Stimulated activated CD4-positive, alpha-beta T cell treated with anti-CD3 and anti-CD28 coated beads, Interleukin-1b, Interleukin-23, amount 100 ng/mL, for 48 hours (primary cell): ENCODE results near the gene TSC22D1.

Experiments used
- DNase-seq: peaks from one replicate; pipeline ENCODE4 v3.0.0-alpha.2; 2020

TSC22D1 gene

DNA sequence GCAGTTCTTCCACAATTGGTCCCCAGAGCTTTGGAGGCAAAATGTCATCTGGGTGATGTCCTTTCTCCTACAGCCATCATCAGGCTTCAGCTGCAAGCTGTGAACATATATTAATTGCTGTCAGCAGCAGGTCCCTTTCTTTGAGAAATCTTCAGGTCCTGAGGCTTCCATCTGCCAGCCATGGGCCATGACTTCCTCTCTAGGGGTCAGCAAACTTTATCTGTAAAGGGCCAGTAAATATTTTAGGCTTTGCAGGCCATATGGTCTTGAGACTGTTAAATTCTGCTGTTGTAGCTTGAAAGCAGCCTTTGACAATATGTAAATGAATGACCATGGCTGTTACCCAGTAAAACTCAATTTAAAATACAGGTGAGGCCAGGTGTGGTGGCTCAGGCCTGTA lies 175.4 kb downstream of the TSC22D1 start:
- DNase-seq: no peak

DNA sequence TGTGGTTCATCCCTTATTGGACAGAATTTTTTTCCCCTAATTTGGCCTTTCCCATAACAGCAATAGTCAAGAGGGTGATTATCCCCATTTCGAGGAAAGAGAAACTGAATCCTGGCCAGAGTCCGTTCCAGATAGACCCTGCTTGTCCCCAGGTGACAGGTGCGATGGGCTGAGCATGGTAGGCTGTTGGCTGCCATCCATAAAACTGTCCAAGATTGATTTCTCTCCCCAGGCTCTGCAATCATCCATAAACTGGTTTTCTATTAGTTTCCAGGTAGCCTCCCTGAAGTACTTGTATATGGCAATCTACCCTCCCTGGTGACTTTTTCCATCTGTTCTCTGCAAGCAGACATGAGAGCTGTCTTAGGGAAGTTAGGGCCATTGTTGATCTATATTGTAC lies 177.1 kb downstream of the TSC22D1 start:
- DNase-seq: no peak

DNA sequence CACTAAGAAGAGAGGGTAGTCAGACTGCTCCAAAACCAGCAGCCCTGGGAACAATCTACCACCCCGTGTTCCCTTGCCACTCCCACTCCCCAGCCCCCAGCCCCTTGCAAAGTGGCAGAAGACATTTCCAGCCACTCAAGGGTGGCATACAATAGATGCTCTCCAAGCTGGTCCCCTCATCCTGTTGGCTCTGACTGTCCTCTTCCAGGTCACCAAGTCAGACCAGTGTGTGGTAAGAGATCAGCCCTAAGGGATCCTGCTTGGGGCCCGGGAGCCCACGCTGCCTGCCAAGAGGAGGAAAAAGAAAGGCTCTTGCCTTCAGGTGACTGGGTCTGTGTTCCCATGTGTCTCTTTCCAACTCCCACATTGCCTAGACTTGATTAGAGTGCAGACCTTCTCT lies 177.5 kb downstream of the TSC22D1 start:
- no peak for DNase-seq

DNA sequence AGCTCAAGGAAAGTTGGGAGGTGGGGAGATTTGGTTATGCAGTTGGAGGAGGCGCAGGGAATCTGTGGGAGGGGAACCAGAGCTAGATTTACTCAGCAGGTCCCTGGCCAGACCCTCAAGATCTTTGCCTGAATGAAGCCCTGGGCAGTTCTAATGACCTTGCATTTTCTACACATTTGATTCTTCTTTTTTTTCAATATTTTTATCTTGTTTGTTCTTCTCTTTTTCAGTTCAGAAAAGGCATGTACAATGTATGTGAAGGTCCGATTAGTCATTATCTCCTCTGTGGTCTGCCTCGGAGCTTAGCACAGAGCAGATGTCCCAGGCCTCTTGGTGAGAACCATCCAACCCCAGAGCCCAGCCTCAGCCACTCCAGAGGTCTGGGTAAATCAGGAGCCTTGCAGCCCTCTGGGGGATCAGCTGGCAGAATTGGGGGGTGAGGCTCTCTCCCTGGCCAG lies 178.3 kb downstream of the TSC22D1 start:
- DNase-seq: no peak

DNA sequence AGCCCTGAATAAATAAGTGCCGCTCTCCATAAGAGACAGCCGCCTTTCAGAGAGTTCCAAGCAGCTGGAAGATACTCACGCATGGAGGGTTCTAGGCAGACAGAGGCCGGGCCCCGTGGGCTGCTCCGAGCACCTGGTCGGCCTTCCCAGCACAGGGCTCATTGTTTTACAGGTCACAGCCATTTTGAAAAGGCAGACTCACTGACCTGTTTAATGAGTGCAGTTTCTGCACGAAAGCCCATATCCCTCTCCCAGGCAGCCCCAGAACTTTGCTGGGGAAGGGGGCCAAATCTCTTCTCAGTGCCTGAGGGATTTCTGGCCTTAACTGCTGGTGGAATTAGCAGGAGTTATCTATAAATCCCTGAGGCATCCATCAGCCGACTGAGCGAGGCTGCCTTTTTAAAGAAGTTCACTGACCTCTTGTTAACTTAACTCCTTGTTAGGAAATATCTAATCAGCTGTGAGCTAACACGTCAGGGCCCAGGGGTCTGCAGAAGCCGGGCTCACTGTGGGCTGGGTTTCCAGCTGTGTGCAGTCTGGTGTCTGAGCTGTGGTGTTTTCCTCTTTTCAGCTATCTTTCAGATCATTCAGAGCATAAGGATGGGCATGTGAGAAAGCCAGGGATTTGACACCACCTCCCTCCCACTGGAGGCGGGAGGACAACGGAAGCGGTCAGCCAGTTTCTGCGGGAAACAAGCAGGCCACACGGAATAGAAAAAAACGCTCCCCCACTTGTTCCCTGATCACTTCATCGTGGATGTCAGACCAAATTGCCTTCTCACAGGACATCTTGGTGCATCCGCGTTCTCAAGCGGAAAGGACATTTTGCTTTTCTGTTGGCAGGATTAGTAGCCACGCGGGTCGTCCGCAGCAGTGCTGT lies 179.2 kb downstream of the TSC22D1 start:
- no peak for DNase-seq

DNA sequence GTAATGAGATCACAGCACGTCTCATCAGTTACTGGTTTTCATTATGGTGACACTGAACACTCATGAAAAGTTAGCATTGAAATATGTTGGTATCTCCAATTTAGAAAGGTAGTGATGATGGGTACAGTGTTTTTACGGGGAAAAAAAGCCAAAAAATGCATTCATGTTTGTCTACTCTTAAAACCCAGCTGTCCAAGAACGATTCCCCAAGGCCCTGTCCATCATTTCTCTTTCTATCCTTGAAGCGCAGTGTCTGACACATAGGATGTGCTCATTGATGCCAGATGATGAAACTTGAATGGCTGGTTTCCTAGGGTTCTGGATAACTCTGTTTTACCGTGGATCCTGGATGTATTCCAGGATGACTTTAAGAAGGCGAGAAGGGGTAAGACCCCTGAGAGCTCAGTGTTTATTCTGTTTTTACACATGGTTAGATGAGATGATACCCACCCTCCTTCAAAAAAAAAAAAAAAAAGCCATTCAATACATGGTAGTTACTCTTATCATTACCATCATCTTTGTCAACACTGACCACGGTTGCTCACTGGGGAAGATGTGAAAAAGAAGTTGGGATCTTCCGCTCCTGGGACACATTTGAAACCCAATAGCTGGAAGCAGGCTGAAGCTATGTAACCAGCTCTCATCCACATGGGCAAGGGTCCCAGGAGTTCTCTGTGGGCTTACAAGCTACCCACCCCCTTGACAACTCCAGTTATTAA lies 180.0 kb downstream of the TSC22D1 start:
- DNase-seq: no peak

DNA sequence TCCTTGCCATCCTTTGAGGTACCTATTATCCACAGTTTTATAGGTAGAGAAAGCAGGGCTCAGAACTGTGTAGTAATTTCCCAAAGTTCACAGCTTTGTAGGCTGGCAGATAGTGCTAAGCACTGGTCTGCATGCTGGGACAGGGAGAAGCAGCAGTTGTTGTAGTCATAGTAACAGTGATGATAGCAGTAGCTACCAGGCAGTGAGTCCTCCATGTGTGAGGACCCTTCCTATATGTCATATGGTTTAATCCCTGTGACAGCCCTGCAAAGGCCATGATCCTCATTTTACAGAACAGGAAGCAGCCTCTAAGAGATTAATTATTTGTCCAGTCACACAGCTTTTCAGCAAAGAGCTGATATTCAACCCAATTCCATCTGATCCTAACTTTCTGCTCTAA lies 181.5 kb downstream of the TSC22D1 start:
- no peak for DNase-seq

DNA sequence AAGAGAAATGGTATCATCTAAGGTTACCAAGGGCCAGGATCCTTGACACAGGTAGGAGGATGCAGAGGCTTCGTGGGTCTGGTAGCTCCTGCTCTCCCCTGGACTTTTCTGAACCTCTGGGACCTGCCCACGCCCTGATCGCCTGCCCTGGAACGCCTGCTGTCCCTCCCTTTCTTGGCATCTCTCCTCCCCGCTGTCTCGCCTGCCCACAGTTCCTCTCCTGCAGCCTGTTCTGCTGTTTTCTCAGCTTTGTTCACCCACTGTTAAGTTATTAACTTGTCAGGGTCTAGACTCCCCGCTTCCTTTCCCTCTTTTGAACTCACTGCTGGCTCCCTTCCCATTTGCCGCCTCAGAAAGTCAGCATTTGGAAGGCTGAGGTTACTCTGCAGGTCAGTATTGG lies 182.7 kb downstream of the TSC22D1 start:
- DNase-seq: no peak

DNA sequence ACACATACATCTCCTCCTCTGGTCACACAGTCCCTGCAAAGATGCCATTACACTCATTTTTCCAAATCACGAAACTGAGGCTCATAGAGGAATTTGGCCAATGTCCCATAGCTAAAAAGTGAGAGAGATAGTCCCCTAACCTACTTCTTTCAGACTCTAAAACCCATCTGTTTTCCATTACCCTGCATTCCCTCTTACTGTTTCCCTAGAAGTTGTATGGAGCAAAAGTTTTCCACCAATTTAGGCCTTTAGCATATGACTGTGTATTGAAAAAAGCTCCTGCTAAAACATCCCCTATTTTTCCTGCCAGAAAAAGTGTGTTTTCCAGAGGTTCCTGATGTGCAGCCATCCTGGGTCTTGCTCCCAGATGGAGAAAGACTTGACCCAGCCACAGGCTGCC lies 186.3 kb downstream of the TSC22D1 start:
- DNase-seq: no peak

DNA sequence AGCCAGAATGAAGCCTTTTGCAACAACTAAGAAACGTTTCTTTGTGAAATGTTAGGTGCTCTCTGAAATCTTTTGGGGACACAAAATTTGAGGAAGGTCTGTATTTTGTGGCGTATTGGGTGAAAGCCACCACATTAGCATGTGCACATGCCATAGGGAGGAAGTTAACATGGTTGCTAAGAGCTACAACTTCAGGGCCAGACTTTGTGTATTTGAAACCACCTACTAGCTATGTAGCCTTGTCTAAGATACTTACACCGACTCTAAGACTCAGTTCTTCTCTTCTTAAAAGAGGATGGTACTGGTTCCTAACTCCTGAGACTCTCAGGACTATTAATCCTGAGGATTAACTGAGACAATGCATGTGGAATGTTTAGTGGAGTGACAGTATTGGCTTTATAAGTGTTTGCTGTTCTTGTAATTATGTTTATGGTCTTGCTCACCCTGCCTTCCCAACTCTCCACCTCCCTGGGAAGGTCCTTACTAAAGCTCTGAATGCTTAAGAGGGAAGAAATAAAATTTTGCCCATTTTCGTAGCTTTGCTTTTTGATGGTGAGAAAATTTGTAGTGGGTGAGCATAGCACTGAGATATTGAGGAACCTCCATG lies 187.0 kb downstream of the TSC22D1 start:
- no peak for DNase-seq

DNA sequence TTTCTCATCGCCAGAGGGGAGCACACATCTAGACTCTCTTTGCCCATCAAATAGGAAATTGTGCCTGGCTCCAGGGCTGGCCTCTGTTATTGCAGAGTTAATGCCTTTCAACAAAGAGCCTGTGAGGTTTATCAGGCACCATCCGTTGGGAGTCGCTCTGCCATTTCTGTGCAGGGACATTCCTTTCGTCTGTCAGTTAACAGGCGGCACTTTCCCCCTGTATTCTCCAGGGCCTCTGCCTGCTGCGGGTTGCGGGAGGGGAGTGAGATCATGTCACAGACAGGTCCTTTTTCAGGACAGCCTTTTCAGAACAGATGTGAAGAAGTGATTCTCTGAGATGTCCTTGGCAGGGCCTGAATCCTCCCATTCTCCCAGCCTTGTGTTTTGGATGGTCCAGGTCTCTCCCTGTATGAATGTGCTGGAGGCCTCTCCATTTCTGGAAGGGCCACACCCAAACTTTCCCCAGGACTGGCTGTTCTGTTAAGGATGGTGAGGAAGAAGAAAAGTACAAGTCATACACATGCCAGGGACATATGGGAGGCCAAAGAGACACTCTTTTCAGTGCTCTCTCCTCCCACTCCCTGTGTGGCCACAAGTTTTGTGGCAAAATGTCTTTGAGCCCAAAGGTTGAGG lies 187.6 kb downstream of the TSC22D1 start:
- no peak for DNase-seq

DNA sequence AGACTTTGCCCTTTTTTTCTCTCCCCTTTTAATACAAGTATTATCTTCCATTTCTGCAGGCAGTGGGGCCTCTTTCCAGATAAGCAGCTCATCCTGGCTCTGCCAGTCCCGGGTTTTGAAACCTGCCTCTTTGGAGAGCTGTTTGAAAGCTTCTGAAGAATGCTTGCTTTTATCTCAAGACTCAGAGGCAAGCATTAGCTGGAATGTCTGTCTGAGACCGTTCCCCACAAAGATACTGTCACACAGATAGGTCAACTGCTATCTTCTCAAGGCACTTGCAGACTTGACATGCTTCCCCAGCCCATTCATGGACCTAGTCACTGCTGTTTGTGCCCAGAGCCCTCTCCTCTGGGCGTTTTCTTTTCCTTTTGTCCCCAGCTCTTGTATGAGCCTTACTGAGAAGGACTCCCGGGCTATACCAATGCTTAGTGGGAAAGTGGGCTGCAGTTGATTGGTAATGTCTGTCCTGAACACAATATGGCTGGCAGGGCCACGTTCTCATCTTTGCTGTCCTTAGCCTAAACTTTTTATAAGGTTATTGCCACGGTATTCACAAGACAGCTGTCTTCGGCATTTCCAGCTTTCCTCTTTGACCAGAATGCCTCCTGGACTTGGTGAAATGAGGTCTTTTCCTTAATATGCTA lies 189.1 kb downstream of the TSC22D1 start:
- DNase-seq: no peak

DNA sequence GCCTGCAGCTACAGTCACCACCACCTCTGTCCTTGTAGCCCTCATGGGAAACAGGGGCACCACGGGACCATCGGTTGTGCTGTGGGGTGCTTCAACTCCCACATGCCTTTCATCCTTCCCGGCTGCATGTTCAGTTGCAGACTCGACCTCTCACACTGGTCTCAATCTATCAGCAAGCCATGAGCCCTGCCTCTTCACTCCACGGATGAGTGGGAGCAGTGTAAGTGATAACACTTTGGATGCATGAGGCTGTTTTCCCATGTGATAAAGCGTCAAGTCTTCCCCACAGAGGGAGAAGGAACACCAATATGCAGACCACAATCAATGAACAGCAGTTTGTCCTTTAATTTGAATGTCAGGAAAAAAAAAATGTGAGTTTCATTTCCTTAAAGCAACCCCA lies 190.3 kb downstream of the TSC22D1 start:
- no peak for DNase-seq

DNA sequence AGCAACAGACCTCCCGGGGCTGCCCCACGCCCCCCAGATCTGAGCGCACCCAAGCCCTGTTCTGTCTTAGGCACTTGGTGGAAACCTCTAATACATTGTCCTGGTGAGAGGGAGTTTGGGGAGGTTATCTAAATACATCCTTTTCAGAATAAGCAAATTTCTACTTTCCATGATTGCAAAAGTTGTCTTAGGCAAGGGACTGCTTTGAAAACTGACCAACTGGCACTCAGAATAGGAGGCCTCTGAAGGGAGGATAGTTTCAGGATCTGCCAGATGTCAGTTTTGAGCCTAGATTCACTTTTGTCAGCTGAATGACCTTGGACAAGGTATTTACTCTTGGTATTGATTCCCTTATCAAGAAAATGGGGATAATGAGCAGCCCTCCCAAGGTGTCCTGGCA lies 190.7 kb downstream of the TSC22D1 start:
- no peak for DNase-seq

DNA sequence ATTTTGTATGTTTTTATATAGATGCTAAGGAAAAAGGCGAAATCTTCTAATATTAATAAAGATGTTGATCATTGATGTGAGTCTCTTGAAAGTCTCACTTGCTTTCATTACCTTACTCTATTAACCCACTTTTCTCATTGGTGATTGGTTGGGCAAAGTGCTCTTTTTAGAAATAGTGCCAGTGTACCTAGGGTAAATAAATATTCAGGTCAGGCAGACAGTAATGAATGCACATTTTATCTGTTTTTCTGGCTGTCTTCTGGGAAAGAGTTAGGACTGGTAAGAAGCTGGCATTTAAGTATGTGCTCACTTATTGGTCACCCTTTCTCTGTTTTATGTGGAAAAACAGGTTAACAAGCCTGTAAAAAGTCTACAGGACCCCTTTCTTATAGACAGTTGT lies 191.4 kb downstream of the TSC22D1 start:
- no peak for DNase-seq

DNA sequence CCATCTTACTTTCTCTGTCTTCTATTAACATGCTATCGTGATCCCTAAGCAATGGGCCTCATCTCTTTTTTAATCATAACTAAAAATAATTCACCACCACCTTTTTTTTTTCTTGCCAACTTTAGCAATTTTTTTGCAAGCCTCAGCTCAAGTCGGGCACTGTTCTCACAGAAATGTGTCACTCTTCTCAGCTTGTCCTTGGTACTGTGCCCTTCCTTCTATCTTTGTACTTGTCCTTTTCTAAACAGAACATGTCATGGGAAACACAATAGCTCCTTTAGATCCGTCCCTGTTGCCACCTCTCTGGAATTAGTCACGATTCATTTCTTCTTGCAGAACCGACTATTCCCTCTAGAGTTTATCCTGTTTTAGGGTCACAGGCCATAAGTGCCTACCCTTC lies 192.2 kb downstream of the TSC22D1 start:
- DNase-seq: no peak

DNA sequence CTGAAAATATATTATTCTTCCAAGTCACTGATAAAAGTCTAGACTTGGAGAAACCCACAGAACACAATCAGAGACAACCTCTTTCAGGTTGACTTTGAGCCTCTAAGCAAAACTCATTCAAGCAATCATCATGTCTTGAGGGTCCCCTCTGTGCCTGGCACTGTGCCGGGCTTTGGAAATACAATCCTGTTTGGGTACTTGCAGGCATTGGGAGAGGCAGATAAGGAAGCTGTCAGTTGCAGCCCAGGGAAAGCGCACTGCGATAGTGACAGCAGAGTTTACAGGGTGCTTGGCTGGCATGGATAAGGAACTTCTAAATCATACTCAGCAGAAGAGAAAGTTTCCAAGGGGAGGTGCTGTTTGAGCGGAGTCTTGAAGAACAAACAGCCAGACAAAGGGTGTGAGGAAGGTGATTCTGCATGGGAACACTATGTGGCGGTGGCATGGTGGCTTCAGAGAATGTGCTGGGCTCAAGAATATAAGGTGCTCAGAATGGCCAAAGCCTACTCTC lies 193.4 kb downstream of the TSC22D1 start:
- DNase-seq: no peak
